Caco-2 (cell line): ENCODE results near the gene ESPL1. TPM values are rescaled to one million over a fixed set of nuclear protein-coding genes. Genes with fewer than 3 reads are reported as not detected.
A peak's percentile ranks its signal among the peaks of the same experiment; 100 is the strongest.

Experiments
- BruUV-seq: library from RNA; stranded (reverse); fragments of 400-500 nt; replicated peaks from 2 replicates; lab custom pipeline; 2021; lab: Mats Ljungman, UMichigan
- CTCF ChIA-PET: fragments of 300-600 bp; sonication (Branson Sonifier 250); formaldehyde crosslinking; loops from one replicate; lab custom pipeline; 2022; ENCODE audit warnings: antibody characterized with exemption; lab: Charles Lee
- POLR2A ChIA-PET: fragments of 300-600 bp; sonication (Branson Sonifier 250); formaldehyde crosslinking; loops from one replicate; lab custom pipeline; 2022; ENCODE audit warnings: antibody characterized with exemption; lab: Charles Lee
- DNase-seq, 2 experiments: peaks; one replicate each; pipeline versions ENCODE4 v3.0.0 to v3.0.0-alpha.2; 2020 to 2022
- H3K27me3 ChIP-seq: replicated peaks from 2 replicates; pipeline ENCODE4 v1.6.0; 2011; ENCODE audit warnings: low read length; ENCODE audit not compliant: control insufficient read depth, insufficient read depth
- H3K36me3 ChIP-seq: 2 replicates; pipeline ENCODE4 v1.5.1; 2011; ENCODE audit warnings: low read length; ENCODE audit not compliant: control insufficient read depth, insufficient read depth
- H3K4me1 ChIP-seq: fragments of 250-450 bp; sonication (Bioruptor Pico); 2 replicates; pipeline ENCODE4 v1.5.1; 2020; ENCODE audit warnings: mild to moderate bottlenecking
- H3K4me3 ChIP-seq: 2 replicates; pipeline ENCODE4 v1.5.1; 2011; ENCODE audit warnings: low read depth, mild to moderate bottlenecking, control low read depth, low read length
- H3K9me3 ChIP-seq: fragments of 250-450 bp; sonication (Bioruptor Pico); 2 replicates; pipeline ENCODE4 v1.5.1; 2020; ENCODE audit warnings: mild to moderate bottlenecking, moderate library complexity
- H3K27ac Mint-ChIP-seq: one replicate; pipeline ENCODE4 v1.8.0; 2022; ENCODE audit warnings: mixed read lengths; ENCODE audit not compliant: unreplicated experiment
- H3K27me3 Mint-ChIP-seq: one replicate; pipeline ENCODE4 v1.8.0; 2022; ENCODE audit warnings: mixed read lengths; ENCODE audit not compliant: insufficient read depth, unreplicated experiment
- H3K36me3 Mint-ChIP-seq: one replicate; pipeline ENCODE4 v1.8.0; 2022; ENCODE audit warnings: mild to moderate bottlenecking, mixed read lengths; ENCODE audit not compliant: insufficient read depth, unreplicated experiment
- H3K4me1 Mint-ChIP-seq: one replicate; pipeline ENCODE4 v1.8.0; 2022; ENCODE audit warnings: low read depth, mixed read lengths; ENCODE audit not compliant: unreplicated experiment
- H3K4me3 Mint-ChIP-seq: one replicate; pipeline ENCODE4 v1.8.0; 2022; ENCODE audit warnings: mild to moderate bottlenecking, moderate library complexity, mixed read lengths; ENCODE audit not compliant: unreplicated experiment
- H3K9me3 Mint-ChIP-seq: one replicate; pipeline ENCODE4 v1.8.0; 2022; ENCODE audit warnings: mixed read lengths; ENCODE audit not compliant: unreplicated experiment
- intact Hi-C: fragments of 100-400 bp; cut with micrococcal nuclease; formaldehyde crosslinking; loops from one replicate; pipeline ENCODE4 v1.10.0; 2022; ENCODE audit not compliant: unreplicated experiment
- total RNA-seq: library from RNA; stranded (reverse); gene quantifications from 2 replicates; pipeline ENCODE4 v1.2.3, GENCODE V29; 2022
- TF ChIP-seq, protein P1 (sequence below), 2 experiments: fragments of 200-600 bp in 1 of 2; IDR thresholded peaks; 1 replicate in 1 of 2; 2 replicates in 1 of 2; pipeline versions ENCODE4 v1.5.1 to v1.8.0; 2011 to 2022; ENCODE audit warnings: antibody characterized with exemption in 1 of 2, control low read depth in 1 of 2, inconsistent platforms in 1 of 2, low read depth in 1 of 2, low read length in 1 of 2, mild to moderate bottlenecking in 1 of 2, moderate library complexity in 1 of 2; ENCODE audit not compliant: insufficient read depth in 1 of 2, severe bottlenecking in 1 of 2, unreplicated experiment in 1 of 2

Gene ESPL1
- total RNA-seq, 1 experiment from 2014 or later: 32.3 TPM

GRCh38 chr12:53334822-53335221 is 66.7 kb downstream of the ESPL1 start:
- Mint-ChIP-seq H3K4me3 (no peak overlapping the region), H3K27ac (no peak overlapping the region), H3K9me3 (no peaks in the 10 kb centered on the region), H3K36me3 (no peaks in the 10 kb centered on the region), H3K4me1 (peaks cover 11% of the 10 kb centered on the region), H3K27me3 (peaks cover 7% of the 10 kb centered on the region)
- ChIA-PET CTCF (interaction anchor here (0.6 to 1.8 kb wide), 5 partner anchors 9 to 166 kb away, joined by 3 to 6 read pairs (median 5); partner anchors contain the start of gene TARBP2), POLR2A (no interaction called here)
- DNase-seq: no peak
- Histone ChIP-seq H3K4me3 (no peak overlapping the region), H3K27me3 (no peaks in the 10 kb centered on the region), H3K4me1 (0 out of 2 replicates have a peak, but pooled peaks cover 2% of the 10 kb centered on the region), H3K36me3 (no peaks in the 10 kb centered on the region), H3K9me3 (no peaks in the 10 kb centered on the region)
- TF ChIP-seq, protein P1, sequence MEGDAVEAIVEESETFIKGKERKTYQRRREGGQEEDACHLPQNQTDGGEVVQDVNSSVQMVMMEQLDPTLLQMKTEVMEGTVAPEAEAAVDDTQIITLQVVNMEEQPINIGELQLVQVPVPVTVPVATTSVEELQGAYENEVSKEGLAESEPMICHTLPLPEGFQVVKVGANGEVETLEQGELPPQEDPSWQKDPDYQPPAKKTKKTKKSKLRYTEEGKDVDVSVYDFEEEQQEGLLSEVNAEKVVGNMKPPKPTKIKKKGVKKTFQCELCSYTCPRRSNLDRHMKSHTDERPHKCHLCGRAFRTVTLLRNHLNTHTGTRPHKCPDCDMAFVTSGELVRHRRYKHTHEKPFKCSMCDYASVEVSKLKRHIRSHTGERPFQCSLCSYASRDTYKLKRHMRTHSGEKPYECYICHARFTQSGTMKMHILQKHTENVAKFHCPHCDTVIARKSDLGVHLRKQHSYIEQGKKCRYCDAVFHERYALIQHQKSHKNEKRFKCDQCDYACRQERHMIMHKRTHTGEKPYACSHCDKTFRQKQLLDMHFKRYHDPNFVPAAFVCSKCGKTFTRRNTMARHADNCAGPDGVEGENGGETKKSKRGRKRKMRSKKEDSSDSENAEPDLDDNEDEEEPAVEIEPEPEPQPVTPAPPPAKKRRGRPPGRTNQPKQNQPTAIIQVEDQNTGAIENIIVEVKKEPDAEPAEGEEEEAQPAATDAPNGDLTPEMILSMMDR (IDR thresholded peaks at IDR 0.05; ENCODE audit: insufficient read depth in 1 of 2, low read depth in 1 of 2, low read length in 1 of 2, severe bottlenecking in 1 of 2, unreplicated experiment in 1 of 2): no peak
- BruUV-seq: no TSS peak
- intact Hi-C loops: no loop called here

GRCh38 chr12:53336181-53336681 is 68.1 kb downstream of the ESPL1 start, which contains the start of gene SP7:
TSS of gene SP7 (minus strand) at chr12:53336354. CDS start at chr12:53335646, 708 bp downstream.
- Mint-ChIP-seq H3K36me3 (no peaks in the 10 kb centered on the region), H3K27ac (no peak within 1 kb of the TSS), H3K9me3 (no peaks in the 10 kb centered on the region), H3K4me1 (peaks cover 11% of the 10 kb centered on the region), H3K27me3 (peaks cover 7% of the 10 kb centered on the region), H3K4me3 (no peak within 1 kb of the TSS)
- intact Hi-C loops: no loop called here
- BruUV-seq: no TSS peak
- H3K4me1 ChIP-seq: 0 out of 2 replicates have a peak, but pooled peaks cover 2% of the 10 kb centered on the region
- no peaks in the 10 kb centered on the region for H3K36me3 ChIP-seq
- H3K4me3 ChIP-seq: no peak within 1 kb of the TSS
- H3K9me3 ChIP-seq: no peaks in the 10 kb centered on the region
- DNase-seq: no peak
- ChIA-PET CTCF (interaction anchor here (1.8 kb wide), 1 partner anchor 9 kb away, joined by 6 read pairs; no protein-coding TSS in a partner anchor), POLR2A (no interaction called here)
- TF ChIP-seq, protein P1 (IDR thresholded peaks at IDR 0.05; ENCODE audit: insufficient read depth in 1 of 2, low read depth in 1 of 2, low read length in 1 of 2, severe bottlenecking in 1 of 2, unreplicated experiment in 1 of 2): no peak
- H3K27me3 ChIP-seq: no peaks in the 10 kb centered on the region

DNA sequence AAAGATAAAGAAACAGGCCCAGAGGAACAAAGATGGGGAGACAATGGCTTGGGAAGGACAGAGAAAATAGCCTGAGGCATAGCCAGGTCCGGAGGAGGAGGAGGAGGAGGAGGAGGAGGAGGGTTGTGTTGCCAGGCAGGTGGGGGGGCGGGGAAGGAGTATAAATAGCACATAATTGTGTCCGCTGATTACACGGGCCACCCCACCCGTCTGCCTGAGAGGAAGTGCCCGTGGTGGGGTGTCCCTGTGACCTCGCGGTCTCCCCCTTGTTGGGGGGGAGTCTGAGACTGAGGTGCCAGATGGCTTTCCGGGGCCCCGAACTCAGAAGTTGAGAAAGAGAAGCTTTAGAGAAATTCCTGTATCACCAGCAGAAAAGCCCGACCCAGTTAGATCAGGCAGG is 69.9 kb downstream of the ESPL1 start:
- no TSS peak for BruUV-seq
- no peak for DNase-seq
- ChIA-PET POLR2A (no interaction called here), CTCF (no interaction called here)
- H3K4me3 ChIP-seq: no peak overlapping the region
- TF ChIP-seq, protein P1 (IDR thresholded peaks at IDR 0.05; ENCODE audit: insufficient read depth in 1 of 2, low read depth in 1 of 2, low read length in 1 of 2, severe bottlenecking in 1 of 2, unreplicated experiment in 1 of 2): no peak
- peak overlapping the region; percentile 0 for H3K4me3 Mint-ChIP-seq
- H3K27ac Mint-ChIP-seq: peak overlapping the region; percentile 2
- H3K27me3 Mint-ChIP-seq: peaks cover 7% of the 10 kb centered on the region
- no peaks in the 10 kb centered on the region for H3K36me3 Mint-ChIP-seq
- no peaks in the 10 kb centered on the region for H3K36me3 ChIP-seq
- H3K9me3 ChIP-seq: no peaks in the 10 kb centered on the region
- H3K4me1 Mint-ChIP-seq: peaks cover 11% of the 10 kb centered on the region
- H3K9me3 Mint-ChIP-seq: no peaks in the 10 kb centered on the region
- intact Hi-C loops: no loop called here
- 0 out of 2 replicates have a peak, but pooled peaks cover 2% of the 10 kb centered on the region for H3K4me1 ChIP-seq
- no peaks in the 10 kb centered on the region for H3K27me3 ChIP-seq
